Adrenal gland (tissue), 5 donors: ENCODE measurements around the gene MT1B.

Experiments
- POLR2A ChIP-seq, 2 donors: fragments of 450-650 bp; IDR thresholded peaks; one replicate each; pipeline ENCODE4 v1.6.1; 2017; ENCODE audit warnings: antibody characterized with exemption in 2 of 2, mild to moderate bottlenecking in 2 of 2, moderate library complexity in 1 of 2
- TF ChIP-seq, protein P1 (sequence below), 6 experiments: fragments of 450-650 bp in 4 of 6; fragments of 200-600 bp in 2 of 6; sonication (generic) in 1 of 6; IDR thresholded peaks; 1 replicate in 5 of 6; 2 replicates in 1 of 6; pipeline versions ENCODE4 v1.5.1 to v1.8.0; 2016 to 2021; ENCODE audit warnings: antibody characterized with exemption in 6 of 6, mild to moderate bottlenecking in 2 of 6, moderate library complexity in 1 of 6
- donor health status: DM: no; HTN: no; CAD: no.

DNA sequence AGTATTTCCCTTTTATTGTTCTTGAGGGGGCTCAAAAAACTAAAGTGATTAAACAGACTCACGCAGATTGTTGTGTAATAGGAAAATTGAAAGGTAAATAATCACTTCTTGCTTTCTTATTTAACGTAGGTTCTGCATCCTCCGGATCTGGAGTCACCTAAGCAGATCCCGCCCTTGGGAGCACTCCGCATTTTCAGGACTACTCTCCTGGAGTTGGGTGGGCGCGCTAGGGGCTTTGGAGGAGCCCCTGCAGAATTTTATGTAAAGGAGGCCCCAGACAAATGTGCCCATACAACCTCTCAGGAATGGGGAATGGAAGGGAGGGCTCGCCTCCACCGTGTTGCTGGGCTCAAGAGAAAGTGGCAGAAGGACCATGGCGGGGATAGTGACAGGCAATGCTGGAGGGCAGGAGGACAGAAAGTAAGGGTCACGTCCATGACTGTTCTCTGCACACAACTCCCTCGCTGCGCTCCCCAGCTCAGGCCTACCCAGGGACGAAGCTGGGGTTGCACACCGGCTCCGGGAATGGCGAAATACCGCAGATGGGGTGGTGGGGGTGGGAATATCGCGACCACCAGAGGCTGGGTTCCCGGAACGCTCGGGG is 35.0 kb upstream of the MT1B start:
- TF ChIP-seq, protein P1, sequence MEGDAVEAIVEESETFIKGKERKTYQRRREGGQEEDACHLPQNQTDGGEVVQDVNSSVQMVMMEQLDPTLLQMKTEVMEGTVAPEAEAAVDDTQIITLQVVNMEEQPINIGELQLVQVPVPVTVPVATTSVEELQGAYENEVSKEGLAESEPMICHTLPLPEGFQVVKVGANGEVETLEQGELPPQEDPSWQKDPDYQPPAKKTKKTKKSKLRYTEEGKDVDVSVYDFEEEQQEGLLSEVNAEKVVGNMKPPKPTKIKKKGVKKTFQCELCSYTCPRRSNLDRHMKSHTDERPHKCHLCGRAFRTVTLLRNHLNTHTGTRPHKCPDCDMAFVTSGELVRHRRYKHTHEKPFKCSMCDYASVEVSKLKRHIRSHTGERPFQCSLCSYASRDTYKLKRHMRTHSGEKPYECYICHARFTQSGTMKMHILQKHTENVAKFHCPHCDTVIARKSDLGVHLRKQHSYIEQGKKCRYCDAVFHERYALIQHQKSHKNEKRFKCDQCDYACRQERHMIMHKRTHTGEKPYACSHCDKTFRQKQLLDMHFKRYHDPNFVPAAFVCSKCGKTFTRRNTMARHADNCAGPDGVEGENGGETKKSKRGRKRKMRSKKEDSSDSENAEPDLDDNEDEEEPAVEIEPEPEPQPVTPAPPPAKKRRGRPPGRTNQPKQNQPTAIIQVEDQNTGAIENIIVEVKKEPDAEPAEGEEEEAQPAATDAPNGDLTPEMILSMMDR (IDR thresholded peaks at IDR 0.05) = no peak
- no peak for TF ChIP-seq POLR2A (IDR thresholded peaks at IDR 0.05)
